Ectodermal cell (in vitro differentiated cells): ENCODE results near the gene ACOT13.
"Not testable (repeated sequence)": the region's sequence is repeated elsewhere in the genome, so short reads cannot be mapped to it uniquely, and the experiment has no call there.

Source experiments
- H3K27ac ChIP-seq: 2 replicates; pipeline ENCODE4 v1.7.0; 2013; ENCODE audit warnings: mild to moderate bottlenecking, low read depth, low read length; ENCODE audit not compliant: insufficient read depth, poor library complexity, severe bottlenecking
- H3K27me3 ChIP-seq: 2 replicates; pipeline ENCODE4 v1.7.0; 2013; ENCODE audit warnings: mild to moderate bottlenecking, low read length; ENCODE audit not compliant: insufficient read depth, control insufficient read depth, poor library complexity, severe bottlenecking
- H3K36me3 ChIP-seq: one replicate; pipeline ENCODE4 v1.7.0; 2013; ENCODE audit warnings: low read length; ENCODE audit not compliant: control insufficient read depth, insufficient read depth
- H3K4me1 ChIP-seq: one replicate; pipeline ENCODE4 v1.7.0; 2013; ENCODE audit warnings: low read length; ENCODE audit not compliant: control insufficient read depth, insufficient read depth
- H3K4me3 ChIP-seq: 2 replicates; pipeline ENCODE4 v1.7.0; 2013; ENCODE audit warnings: low read depth, low read length, control low read depth; ENCODE audit not compliant: insufficient read depth
- H3K9me3 ChIP-seq: 2 replicates; pipeline ENCODE4 v1.7.0; 2013; ENCODE audit warnings: mild to moderate bottlenecking, low read length, moderate library complexity; ENCODE audit not compliant: control insufficient read depth
- WGBS, 2 experiments: methylation state at CpG; one replicate each; pipeline ENCODE4 v1.1.7; 2013; ENCODE audit warnings: missing lambda C conversion rate in 2 of 2; 5-methylcytosine and 5-hydroxymethylcytosine counted together

ACOT13 gene

GRCh38 chr6:24743944-24744335, 77.1 kb downstream of the ACOT13 start:
- Histone ChIP-seq H3K4me3 (no peak overlapping the region), H3K27ac (no peak overlapping the region), H3K36me3 (no peaks in the 10 kb centered on the region), H3K27me3 (no peaks in the 10 kb centered on the region), H3K4me1 (no peaks in the 10 kb centered on the region), H3K9me3 (no peaks in the 10 kb centered on the region)
- 88 to 97% methylated on average over 1 to 3 of the region's 3 CpGs for WGBS, 2 experiments

GRCh38 chr6:24744911-24745310, 78.0 kb downstream of the ACOT13 start:
- WGBS, 2 experiments = 93 to 94% methylated on average over 5 of the region's 5 CpGs
- Histone ChIP-seq H3K27ac (no peak overlapping the region), H3K27me3 (no peaks in the 10 kb centered on the region), H3K4me1 (no peaks in the 10 kb centered on the region), H3K9me3 (no peaks in the 10 kb centered on the region), H3K4me3 (no peak overlapping the region), H3K36me3 (no peaks in the 10 kb centered on the region)

GRCh38 chr6:24749297-24749696, 82.4 kb downstream of the ACOT13 start:
- Histone ChIP-seq H3K4me3 (no peak overlapping the region), H3K36me3 (no peaks in the 10 kb centered on the region), H3K4me1 (no peaks in the 10 kb centered on the region), H3K27me3 (no peaks in the 10 kb centered on the region), H3K27ac (no peak overlapping the region), H3K9me3 (no peaks in the 10 kb centered on the region)
- 92 to 95% methylated on average over 3 of the region's 3 CpGs for WGBS, 2 experiments

- H3K27me3 ChIP-seq, H3K4me1 ChIP-seq, H3K27ac ChIP-seq, H3K36me3 ChIP-seq, H3K4me3 ChIP-seq, H3K9me3 ChIP-seq: not testable (repeated sequence)
- 87 to 92% methylated on average over 3 of the region's 3 CpGs for WGBS, 2 experiments
These were observed 84.0 kb downstream of the ACOT13 start for GRCh38 chr6:24750878-24751277.

GRCh38 chr6:24752503-24752902, 85.6 kb downstream of the ACOT13 start:
- no peaks in the 10 kb centered on the region for H3K36me3 ChIP-seq
- no peaks in the 10 kb centered on the region for H3K27me3 ChIP-seq
- no peaks in the 10 kb centered on the region for H3K4me1 ChIP-seq
- no peak overlapping the region for H3K4me3 ChIP-seq
- H3K27ac ChIP-seq = no peak overlapping the region
- H3K9me3 ChIP-seq = no peaks in the 10 kb centered on the region
- WGBS, 2 experiments = 91 to 97% methylated on average over 2 of the region's 2 CpGs

- Histone ChIP-seq H3K4me3 (no peak overlapping the region), H3K4me1 (no peaks in the 10 kb centered on the region), H3K36me3 (no peaks in the 10 kb centered on the region), H3K27ac (no peak overlapping the region), H3K27me3 (no peaks in the 10 kb centered on the region), H3K9me3 (no peaks in the 10 kb centered on the region)
- WGBS, 2 experiments = 82 to 100% methylated on average over 1 of the region's 1 CpG
These were observed 86.1 kb downstream of the ACOT13 start for GRCh38 chr6:24752917-24753492.

- no peaks in the 10 kb centered on the region for H3K9me3 ChIP-seq
These were observed 86.7 kb downstream of the ACOT13 start for GRCh38 chr6:24753545-24753944.

GRCh38 chr6:24754378-24754777, 87.5 kb downstream of the ACOT13 start:
- not testable (repeated sequence) for H3K4me1 ChIP-seq, H3K9me3 ChIP-seq, H3K27ac ChIP-seq, H3K4me3 ChIP-seq, H3K36me3 ChIP-seq, H3K27me3 ChIP-seq
- 84 to 90% methylated on average over 2 to 4 of the region's 4 CpGs for WGBS, 2 experiments

More at GRCh38 chr6:24753545-24753944, 86.7 kb downstream of the ACOT13 start:
- Histone ChIP-seq H3K4me3 (no peak overlapping the region), H3K4me1 (no peaks in the 10 kb centered on the region), H3K27me3 (no peaks in the 10 kb centered on the region), H3K36me3 (no peaks in the 10 kb centered on the region), H3K27ac (no peak overlapping the region)
- 46 to 67% methylated on average over 1 to 2 of the region's 2 CpGs for whole genome bisulfite sequencing, 2 experiments
